HG03520 (cell line): ENCODE measurements around the gene TSHZ3.

ENCODE experiments used
- ATAC-seq: cut with Tn5 transposase; IDR thresholded peaks from one replicate; pipeline ENCODE4 v1.9.1; 2021; ENCODE audit warnings: mild to moderate bottlenecking, moderate library complexity; ENCODE audit not compliant: unreplicated experiment

Gene TSHZ3

DNA sequence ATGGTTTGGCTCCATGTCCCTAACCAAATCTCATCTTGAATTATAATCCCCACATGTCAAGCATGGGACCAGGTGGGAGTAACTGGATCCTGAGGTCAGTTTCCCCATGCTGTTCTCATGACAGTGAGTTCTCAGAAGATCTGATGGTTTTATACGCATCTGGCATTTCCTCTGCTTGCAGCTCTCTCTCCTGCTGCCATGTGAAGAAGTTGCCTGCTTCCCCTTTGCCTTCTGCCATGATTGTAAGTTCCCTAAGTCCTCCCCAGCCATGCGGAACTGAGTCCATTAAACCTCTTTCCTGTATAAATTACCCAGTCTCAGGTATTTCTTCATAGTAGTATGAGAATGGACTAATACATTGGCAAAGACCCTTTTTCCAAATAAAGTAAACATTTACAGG, 96.8 kb downstream of the TSHZ3 start:
- ATAC-seq, result no peak

GRCh38 chr19:31249217-31249616, 100.0 kb downstream of the TSHZ3 start:
- no peak for ATAC-seq

GRCh38 chr19:31235806-31236205, 113.4 kb downstream of the TSHZ3 start:
- ATAC-seq, result no peak

GRCh38 chr19:31233295-31233800, 115.9 kb downstream of the TSHZ3 start:
- ATAC-seq, result no peak

DNA sequence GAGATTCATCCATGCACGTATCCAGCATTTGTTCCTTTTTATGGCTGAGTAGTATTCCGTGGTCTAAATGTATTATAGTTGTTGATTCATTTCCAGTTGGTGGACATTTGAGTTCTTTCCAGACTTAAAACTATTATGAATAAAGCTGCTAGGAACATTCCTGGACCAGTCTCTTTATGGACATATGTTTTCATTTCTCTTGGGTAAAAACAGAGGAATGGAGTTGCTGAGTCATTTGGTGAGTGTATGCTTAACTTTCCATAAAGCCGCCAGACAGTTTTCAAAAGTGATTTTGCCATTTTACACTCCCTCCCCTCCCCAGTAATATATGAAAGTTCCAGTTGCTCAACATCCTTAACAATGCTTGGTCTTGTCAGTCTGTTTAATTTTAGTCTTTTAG, 116.4 kb downstream of the TSHZ3 start:
- no peak for ATAC-seq

DNA sequence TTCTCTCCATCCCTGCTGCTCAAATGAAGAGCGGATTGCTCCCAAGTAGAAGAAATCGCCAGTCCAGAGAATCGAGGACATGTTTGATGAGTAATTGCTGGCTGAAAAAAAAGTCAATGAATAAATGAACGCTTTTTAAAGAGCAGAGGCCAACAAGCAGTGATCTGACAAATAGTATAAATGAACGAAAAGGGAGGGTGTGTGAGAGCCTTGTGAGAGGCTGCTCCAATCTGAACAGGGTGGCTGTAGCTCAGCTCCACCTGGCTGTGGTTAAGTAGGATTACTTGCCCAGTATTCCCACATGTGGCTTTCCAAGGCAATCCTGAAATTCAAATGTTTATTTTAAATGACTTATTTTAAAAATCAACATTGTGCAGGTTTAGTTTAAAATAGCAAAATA, 117.1 kb downstream of the TSHZ3 start:
- no peak for ATAC-seq

DNA sequence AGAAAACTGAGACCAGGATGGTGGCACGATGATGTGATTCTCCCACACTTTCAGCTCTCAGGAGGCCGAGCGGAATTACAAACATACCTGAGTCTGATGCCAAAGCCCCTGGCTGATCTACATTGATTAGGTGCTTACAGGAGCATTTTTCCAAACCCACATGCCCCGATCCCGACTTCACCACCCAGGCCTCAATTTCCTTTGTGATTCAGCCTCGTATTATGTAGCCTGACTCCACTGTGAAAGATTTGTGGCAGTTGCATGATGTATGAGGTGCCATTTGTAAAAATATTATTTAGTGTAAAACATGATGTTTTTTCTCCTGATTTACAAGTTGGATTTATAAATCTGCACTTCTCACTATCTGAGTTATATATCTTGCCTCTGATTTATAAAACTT, 118.0 kb downstream of the TSHZ3 start:
- no peak for ATAC-seq

DNA sequence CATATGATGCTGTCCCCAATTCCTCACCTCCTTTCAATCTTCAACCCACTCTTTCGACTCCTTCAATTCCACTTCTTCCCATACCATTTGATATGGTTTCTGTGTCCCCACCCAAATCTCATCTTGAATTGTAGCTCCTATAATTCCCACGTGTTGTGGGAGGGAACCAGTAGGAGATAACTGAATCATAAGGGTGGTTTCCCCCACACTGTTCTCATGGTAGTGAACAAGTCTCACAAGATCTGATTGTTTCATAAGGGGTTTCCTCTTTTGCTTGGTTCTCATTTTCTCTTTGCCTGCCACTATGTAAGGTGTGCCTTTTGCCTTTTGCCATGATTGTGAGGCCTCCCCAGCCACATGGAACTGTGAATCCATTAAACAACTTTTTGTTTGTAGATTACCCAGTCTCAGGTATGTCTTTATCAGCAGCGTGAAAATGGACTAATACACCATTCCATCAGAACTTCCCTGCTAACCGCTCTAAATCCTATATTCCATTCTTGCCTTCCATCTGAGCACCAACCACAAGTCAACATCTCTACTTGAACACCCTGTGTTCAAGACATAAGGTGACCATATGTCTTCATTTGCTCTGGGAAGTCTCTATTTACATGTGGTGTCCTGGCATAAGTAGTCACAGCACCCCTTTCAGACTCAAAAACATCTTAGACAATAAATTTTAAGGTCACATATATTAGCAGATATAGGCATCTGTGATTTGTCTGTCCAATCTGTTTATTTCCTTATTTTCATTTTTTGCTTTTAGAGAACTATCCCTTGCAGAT, 122.9 kb downstream of the TSHZ3 start:
- no peak for ATAC-seq
